Right atrium auricular region (tissue), 2 donors: Measurements from ENCODE around the gene PLIN5. TPM values are rescaled to one million over a fixed set of nuclear protein-coding genes. Genes with fewer than 3 reads are reported as not detected.
A peak's percentile ranks its signal among the peaks of the same experiment; 100 is the strongest.

Source experiments
- DNase-seq: peaks from one replicate; pipeline ENCODE4 v3.0.0-alpha.2; 2019; ENCODE audit warnings: low spot score
- H3K27ac ChIP-seq, 2 donors: fragments of 200-600 bp; sonication (generic); 1 replicate in 1 of 2; 2 replicates in 1 of 2; pipeline ENCODE4 v1.5.1; 2016 to 2019
- H3K27me3 ChIP-seq, 2 donors: fragments of 200-600 bp; sonication (generic); one replicate each; pipeline versions ENCODE4 v1.5.1 to v1.6.0; 2017 to 2019
- H3K36me3 ChIP-seq: fragments of 200-600 bp; sonication (generic); one replicate; pipeline ENCODE4 v1.5.1; 2016
- H3K4me1 ChIP-seq, 2 donors: fragments of 200-600 bp; sonication (generic); one replicate each; pipeline versions ENCODE4 v1.5.1 to v1.6.0; 2017 to 2019
- H3K4me3 ChIP-seq, 2 donors: fragments of 200-600 bp; sonication (generic); 1 replicate in 1 of 2; 2 replicates in 1 of 2; pipeline ENCODE4 v1.5.1; 2017 to 2019; ENCODE audit warnings: mild to moderate bottlenecking in 1 of 2, moderate library complexity in 1 of 2
- H3K9me3 ChIP-seq, 2 donors: fragments of 200-600 bp; sonication (generic); one replicate each; pipeline ENCODE4 v1.5.1; 2019
- total RNA-seq, 2 donors: library from RNA; depleted of rRNA; stranded (reverse); fragments of >200 nt; gene quantifications; one replicate each; pipeline ENCODE4 v1.1.0, GENCODE V29; 2016
- TF ChIP-seq, protein P1 (sequence below), 2 donors: fragments of 200-600 bp; sonication (generic); IDR thresholded peaks; one replicate each; pipeline ENCODE4 v1.5.1; 2019; ENCODE audit warnings: antibody characterized with exemption in 2 of 2

The PLIN5 gene
- total RNA-seq, 2 donors from 2014 or later: 21.4 to 43.6 TPM

DNA sequence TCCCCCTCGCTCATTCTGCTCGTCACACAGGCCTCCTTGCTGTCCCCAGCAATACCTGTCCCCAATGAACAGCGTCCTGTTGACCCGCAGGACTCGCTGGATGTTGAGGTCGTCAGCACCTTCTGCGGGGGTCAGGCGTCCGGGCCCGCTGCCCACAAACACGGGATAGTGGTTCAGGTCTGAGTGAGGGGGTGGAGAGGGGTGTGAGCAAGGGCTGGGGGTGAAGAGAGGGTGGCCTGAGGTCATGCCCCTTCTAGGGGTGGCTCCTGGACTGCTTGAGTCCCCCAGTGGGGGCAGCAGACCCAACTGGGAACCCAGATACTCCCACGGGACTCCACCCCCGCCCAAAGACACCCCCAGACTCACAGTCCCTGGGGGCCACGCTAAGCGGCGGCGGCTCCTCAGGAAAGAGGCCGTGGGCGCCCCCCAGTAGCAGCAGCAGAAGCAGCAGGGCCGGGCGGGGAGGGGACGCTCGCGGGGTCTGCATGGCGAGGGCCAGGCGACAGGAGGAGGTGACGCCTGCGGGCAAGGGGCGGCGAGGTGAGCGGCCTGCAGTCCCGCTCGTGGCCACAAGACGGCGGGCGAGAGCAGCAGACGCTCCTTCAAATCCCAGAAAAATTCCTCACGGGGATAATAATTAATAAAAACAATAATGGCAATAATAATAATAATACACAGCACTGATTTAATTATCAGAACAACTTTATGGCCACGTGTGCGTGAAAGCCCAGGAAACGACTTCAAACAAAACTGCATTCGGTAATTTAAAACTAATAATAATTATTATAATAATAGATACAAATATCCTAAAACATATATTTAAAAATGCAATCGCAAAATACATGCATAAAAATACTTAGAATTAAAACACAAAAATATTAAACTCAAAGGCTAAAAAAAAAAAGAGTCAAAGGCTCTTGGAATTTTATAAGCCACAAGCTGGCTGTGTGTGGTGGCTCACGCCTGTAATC lies 23.2 kb upstream of the PLIN5 start:
- Histone ChIP-seq H3K4me1 (peaks cover 0 to 15% of the 10 kb centered on the region in 2 donors), H3K27me3 (no peaks in the 10 kb centered on the region), H3K9me3 (no peaks in the 10 kb centered on the region), H3K27ac (peak overlapping the region in 1 of 2 donors; percentile 48), H3K36me3 (no peaks in the 10 kb centered on the region), H3K4me3 (peak overlapping the region; percentile 37 to 49)
- TF ChIP-seq, protein P1, sequence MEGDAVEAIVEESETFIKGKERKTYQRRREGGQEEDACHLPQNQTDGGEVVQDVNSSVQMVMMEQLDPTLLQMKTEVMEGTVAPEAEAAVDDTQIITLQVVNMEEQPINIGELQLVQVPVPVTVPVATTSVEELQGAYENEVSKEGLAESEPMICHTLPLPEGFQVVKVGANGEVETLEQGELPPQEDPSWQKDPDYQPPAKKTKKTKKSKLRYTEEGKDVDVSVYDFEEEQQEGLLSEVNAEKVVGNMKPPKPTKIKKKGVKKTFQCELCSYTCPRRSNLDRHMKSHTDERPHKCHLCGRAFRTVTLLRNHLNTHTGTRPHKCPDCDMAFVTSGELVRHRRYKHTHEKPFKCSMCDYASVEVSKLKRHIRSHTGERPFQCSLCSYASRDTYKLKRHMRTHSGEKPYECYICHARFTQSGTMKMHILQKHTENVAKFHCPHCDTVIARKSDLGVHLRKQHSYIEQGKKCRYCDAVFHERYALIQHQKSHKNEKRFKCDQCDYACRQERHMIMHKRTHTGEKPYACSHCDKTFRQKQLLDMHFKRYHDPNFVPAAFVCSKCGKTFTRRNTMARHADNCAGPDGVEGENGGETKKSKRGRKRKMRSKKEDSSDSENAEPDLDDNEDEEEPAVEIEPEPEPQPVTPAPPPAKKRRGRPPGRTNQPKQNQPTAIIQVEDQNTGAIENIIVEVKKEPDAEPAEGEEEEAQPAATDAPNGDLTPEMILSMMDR (IDR thresholded peaks at IDR 0.05): peak; percentile 99 to 100
- no peak for DNase-seq

DNA sequence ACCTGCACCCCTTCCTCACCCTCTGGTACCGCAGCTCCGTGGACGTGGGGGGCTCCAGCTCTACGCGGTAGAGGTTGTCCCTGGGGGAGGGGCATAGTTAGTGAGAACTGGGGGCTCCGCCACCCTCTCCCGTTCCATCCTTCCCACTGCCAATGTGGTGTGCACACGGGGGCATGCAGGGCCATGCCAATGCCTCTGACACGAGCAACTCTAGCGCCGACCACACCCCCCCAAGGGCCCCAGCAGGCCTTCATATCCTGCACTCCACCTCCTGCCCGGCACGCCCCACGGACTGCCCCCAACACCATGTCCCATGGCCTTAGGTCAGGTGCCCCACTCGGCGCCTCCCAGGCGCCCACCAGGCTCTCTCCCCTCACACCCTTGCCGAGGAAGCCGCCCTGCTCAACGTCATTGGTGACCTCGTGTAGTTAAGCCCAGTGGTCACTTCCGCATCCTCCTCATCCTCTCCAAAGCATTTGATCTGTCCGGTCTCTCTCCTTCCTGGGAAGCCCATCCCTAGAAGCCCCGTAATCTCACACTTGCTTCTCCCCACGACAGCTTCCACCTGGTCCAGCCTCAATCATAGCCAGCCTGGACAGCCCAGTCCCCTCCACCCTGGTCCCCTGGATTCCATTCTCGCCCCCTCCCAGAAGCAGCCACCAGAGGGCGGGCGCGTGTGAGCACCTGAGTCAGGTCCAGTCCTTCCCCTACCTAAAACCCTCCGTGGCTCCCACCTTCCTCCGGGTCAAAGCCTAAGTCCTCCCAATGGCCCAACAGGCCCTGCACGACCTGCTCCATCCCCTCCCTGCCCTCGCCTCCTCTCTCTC lies 22.3 kb upstream of the PLIN5 start:
- peaks cover 1% of the 10 kb centered on the region for H3K36me3 ChIP-seq
- no peaks in the 10 kb centered on the region for H3K9me3 ChIP-seq
- TF ChIP-seq, protein P1 (IDR thresholded peaks at IDR 0.05): no peak
- H3K27me3 ChIP-seq: no peaks in the 10 kb centered on the region
- H3K4me1 ChIP-seq: peaks cover 0 to 15% of the 10 kb centered on the region in 2 donors
- H3K27ac ChIP-seq: no peak overlapping the region
- H3K4me3 ChIP-seq: peak overlapping the region; percentile 18 to 49
- no peak for DNase-seq

DNA sequence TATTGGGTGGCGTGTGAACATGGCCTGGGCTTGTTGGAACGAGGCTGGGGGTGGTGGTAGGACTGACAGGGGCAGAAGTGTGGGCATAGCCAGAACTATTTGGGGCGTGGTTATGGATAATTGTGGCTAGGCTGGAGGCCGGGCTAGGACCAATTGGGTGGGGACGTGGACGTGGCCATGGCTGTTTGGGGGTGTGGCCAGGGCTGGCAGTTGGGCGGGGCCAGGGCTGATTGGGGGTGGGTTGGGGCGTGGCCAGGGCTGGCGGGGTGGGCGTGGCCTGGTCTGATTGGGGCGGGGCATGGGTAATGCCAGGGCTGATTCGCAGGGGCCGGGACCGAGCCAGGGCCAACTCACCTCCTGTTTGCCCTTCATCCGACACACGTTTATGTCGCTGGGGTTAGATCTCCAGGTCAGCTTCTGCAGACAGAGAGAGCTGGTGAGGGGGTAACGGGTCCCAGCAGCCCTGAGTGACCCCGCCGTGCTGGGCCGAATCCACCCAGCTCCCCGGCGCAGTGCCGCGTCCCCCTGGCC lies 21.6 kb upstream of the PLIN5 start:
- TF ChIP-seq, protein P1 (IDR thresholded peaks at IDR 0.05): no peak
- Histone ChIP-seq H3K27ac (no peak overlapping the region), H3K4me1 (peaks cover 0 to 15% of the 10 kb centered on the region in 2 donors), H3K4me3 (no peak overlapping the region), H3K27me3 (no peaks in the 10 kb centered on the region), H3K36me3 (peaks cover 7% of the 10 kb centered on the region), H3K9me3 (no peaks in the 10 kb centered on the region)
- DNase-seq: no peak

DNA sequence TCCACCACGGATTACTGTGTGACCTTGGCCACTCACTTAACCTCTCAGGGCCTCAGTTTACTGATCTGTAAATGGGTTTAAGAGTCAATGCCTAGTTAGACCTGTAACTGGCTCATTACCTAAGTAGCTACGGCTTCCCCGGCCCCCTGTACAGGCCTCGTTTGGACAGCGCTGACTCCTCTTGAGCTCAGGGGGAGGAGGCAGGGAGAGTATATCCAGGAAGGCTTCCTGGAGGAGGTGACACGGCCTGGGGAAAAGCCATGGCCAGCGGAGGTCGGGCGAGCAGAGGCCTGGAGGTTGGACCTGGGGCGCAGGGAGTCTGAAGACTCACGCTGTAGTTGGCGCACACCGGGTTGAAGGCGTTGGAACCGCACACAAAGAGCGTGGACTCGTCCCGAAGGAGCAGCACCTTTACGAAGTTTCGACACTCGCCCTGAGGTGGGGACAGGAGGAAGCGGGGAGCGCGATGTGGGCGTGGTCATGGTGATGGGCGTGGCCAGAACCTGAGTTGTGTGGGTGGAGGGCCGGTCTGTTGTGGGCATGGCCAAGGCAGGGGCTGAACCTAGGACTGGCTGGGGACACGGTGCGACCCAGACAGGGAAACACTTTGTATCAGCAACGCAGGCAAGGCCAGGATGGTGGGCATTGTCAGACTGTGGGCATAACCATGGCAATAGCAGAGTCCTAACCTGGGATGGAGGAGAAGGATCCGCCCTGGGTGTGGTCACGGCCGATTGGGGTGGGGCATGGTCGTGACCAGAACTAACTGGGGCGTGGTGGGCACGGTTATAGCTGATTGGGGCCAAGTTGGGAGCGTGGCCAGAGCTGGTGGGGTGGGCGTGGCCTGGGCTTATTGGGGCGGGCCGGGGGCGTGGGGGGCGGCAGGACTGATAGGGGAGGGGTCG lies 20.9 kb upstream of the PLIN5 start:
- peaks cover 0 to 15% of the 10 kb centered on the region in 2 donors for H3K4me1 ChIP-seq
- no peak for DNase-seq
- no peak overlapping the region for H3K27ac ChIP-seq
- no peak overlapping the region for H3K4me3 ChIP-seq
- peaks cover 7% of the 10 kb centered on the region for H3K36me3 ChIP-seq
- TF ChIP-seq, protein P1 (IDR thresholded peaks at IDR 0.05): no peak
- H3K27me3 ChIP-seq: no peaks in the 10 kb centered on the region
- H3K9me3 ChIP-seq: no peaks in the 10 kb centered on the region

DNA sequence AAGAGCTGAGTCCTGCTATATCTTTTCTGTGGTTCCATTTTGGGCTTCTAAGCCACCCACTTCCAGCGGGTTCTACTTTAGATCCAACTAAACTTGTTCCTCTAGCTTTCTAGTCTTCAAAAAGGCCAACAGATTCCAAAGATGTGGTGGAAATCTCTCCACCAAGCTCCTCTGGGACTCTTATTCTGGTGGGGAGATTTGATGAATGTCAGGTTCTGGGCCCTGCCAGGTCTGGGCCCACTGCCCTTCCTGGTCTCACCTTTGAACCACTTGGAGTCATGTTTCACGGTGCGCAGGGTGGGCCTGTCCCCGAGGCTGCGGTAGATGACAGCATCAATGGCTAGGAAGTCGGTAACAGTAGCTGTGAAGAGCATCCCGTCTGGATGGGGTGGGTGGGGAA lies 19.7 kb upstream of the PLIN5 start:
- TF ChIP-seq, protein P1 (IDR thresholded peaks at IDR 0.05): no peak
- H3K9me3 ChIP-seq: no peaks in the 10 kb centered on the region
- DNase-seq: no peak
- no peak overlapping the region for H3K4me3 ChIP-seq
- no peak overlapping the region for H3K27ac ChIP-seq
- H3K36me3 ChIP-seq: peaks cover 13% of the 10 kb centered on the region
- no peaks in the 10 kb centered on the region for H3K27me3 ChIP-seq
- H3K4me1 ChIP-seq: peaks cover 0 to 15% of the 10 kb centered on the region in 2 donors
